Breast epithelium (tissue), 4 donors: ENCODE results near the gene HDAC2. TPM values are rescaled to one million over a fixed set of nuclear protein-coding genes. Genes with fewer than 3 reads are reported as not detected.
"Not testable (repeated sequence)": the region's sequence is repeated elsewhere in the genome, so short reads cannot be mapped to it uniquely, and the experiment has no call there.

Experiments used
- DNase-seq, 2 donors: peaks; one replicate each; pipeline ENCODE4 v3.0.0-alpha.2; 2019; ENCODE audit warnings: low spot score in 2 of 2
- H3K27ac ChIP-seq, 2 donors: fragments of 200-600 bp; sonication (generic) in 1 of 2; one replicate each; pipeline ENCODE4 v1.5.1; 2016 to 2019; ENCODE audit warnings: mild to moderate bottlenecking in 1 of 2
- H3K27me3 ChIP-seq, 2 donors: fragments of 200-600 bp; sonication (generic) in 1 of 2; one replicate each; pipeline versions ENCODE4 v1.5.1 to v1.6.0; 2017 to 2019; ENCODE audit warnings: control low read depth in 1 of 2, mild to moderate bottlenecking in 1 of 2
- H3K36me3 ChIP-seq: fragments of 200-600 bp; one replicate; pipeline ENCODE4 v1.5.1; 2019
- H3K4me1 ChIP-seq, 2 donors: fragments of 200-600 bp; sonication (generic); one replicate each; pipeline ENCODE4 v1.5.1; 2016 to 2019; ENCODE audit warnings: control low read depth in 1 of 2
- H3K4me3 ChIP-seq, 3 donors: fragments of 200-600 bp; sonication (generic); 1 replicate in 2 of 3; 2 replicates in 1 of 3; pipeline ENCODE4 v1.5.1; 2016 to 2019; ENCODE audit warnings: mild to moderate bottlenecking in 3 of 3, moderate library complexity in 2 of 3
- H3K9me3 ChIP-seq, 2 donors: fragments of 200-600 bp; sonication (generic) in 1 of 2; one replicate each; pipeline ENCODE4 v1.5.1; 2016 to 2019; ENCODE audit warnings: control low read depth in 1 of 2
- POLR2A ChIP-seq: fragments of 450-650 bp; IDR thresholded peaks from one replicate; pipeline ENCODE4 v1.6.1; 2016; ENCODE audit warnings: antibody characterized with exemption, mild to moderate bottlenecking, moderate library complexity
- POLR2AphosphoS5 ChIP-seq, 3 donors: sonication (generic); formaldehyde crosslinking; IDR thresholded peaks; one replicate each; pipeline ENCODE4 v1.6.1; 2017; ENCODE audit warnings: antibody characterized with exemption in 3 of 3
- intact Hi-C: fragments of 100-400 bp; cut with DNase I; formaldehyde crosslinking; loops from one replicate; pipeline ENCODE4 v1.15.1; 2023; ENCODE audit warnings: low total_unique reads
- total RNA-seq, 3 donors: library from RNA; depleted of rRNA; stranded (reverse); fragments of >200 nt; gene quantifications; one replicate each; pipeline ENCODE4 v1.1.0, GENCODE V29; 2016
- TF ChIP-seq, protein P1 (sequence below), 3 donors: fragments of 450-650 bp; IDR thresholded peaks; one replicate each; pipeline ENCODE4 v1.5.1; 2016 to 2017; ENCODE audit warnings: antibody characterized with exemption in 3 of 3, mild to moderate bottlenecking in 3 of 3, moderate library complexity in 3 of 3

HDAC2 gene
- total RNA-seq, 3 donors from 2014 or later = 37.9 to 66.5 (median 63.5) TPM

DNA sequence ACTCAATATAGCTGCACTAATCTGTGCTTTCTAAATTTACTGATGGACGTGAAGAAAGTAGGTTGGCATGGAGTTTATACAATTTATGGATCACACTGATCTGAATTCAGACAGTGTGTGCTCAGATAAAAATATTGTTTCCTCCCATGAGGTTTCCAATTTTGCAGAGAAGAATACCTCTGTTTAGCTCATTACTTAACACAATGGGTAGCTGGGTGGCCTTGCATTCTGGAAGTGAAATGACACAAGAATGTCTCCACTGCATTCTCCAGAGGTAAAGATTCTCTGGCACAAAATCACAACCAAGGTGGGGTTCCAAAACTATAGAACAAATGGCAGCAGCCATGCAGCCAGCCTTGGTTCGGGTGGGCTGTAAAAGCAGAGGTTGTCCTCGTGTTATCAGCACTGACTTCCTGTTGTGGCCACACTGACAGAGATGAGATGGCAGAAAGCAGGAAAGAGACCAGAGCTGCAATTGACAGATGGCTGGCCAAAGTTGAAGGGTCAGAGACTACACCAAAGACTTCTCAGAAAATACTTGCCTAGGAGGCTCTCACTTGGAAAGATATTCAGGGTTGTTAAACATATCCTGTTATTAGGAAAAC, 50.2 kb downstream of the HDAC2 start:
- TF ChIP-seq POLR2A = no peak
- TF ChIP-seq, protein P1, sequence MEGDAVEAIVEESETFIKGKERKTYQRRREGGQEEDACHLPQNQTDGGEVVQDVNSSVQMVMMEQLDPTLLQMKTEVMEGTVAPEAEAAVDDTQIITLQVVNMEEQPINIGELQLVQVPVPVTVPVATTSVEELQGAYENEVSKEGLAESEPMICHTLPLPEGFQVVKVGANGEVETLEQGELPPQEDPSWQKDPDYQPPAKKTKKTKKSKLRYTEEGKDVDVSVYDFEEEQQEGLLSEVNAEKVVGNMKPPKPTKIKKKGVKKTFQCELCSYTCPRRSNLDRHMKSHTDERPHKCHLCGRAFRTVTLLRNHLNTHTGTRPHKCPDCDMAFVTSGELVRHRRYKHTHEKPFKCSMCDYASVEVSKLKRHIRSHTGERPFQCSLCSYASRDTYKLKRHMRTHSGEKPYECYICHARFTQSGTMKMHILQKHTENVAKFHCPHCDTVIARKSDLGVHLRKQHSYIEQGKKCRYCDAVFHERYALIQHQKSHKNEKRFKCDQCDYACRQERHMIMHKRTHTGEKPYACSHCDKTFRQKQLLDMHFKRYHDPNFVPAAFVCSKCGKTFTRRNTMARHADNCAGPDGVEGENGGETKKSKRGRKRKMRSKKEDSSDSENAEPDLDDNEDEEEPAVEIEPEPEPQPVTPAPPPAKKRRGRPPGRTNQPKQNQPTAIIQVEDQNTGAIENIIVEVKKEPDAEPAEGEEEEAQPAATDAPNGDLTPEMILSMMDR (IDR thresholded peaks at IDR 0.05) = no peak
- intact Hi-C loops = no loop called here

DNA sequence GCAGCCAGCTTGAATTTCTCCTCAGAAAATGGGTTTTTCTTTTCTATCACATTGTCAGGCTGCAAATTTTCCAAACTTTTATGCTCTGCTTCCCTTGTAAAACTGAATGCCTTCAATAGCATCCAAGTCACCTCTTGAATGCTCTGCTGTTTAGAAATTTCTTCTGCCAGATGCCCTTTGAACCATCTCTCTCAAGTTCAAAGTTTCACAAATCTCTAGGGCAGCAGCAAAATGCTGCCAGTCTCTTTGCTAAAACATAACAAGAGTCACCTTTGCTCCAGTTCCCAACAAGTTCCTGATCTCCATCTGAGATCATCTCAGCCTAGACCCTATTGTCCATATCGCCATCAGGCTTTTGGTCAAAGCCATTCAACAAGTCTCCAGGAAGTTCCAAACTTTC, 60.7 kb downstream of the HDAC2 start:
- H3K9me3 ChIP-seq, intact Hi-C loops, H3K4me3 ChIP-seq, H3K4me1 ChIP-seq, DNase-seq, H3K27me3 ChIP-seq, H3K36me3 ChIP-seq, H3K27ac ChIP-seq: not testable (repeated sequence)

More for the DNA sequence above, 50.2 kb downstream of the HDAC2 start:
- Histone ChIP-seq H3K27ac (no peak overlapping the region), H3K36me3 (no peaks in the 10 kb centered on the region), H3K4me1 (no peaks in the 10 kb centered on the region), H3K4me3 (no peak overlapping the region), H3K9me3 (no peaks in the 10 kb centered on the region), H3K27me3 (no peaks in the 10 kb centered on the region)
- no peak for DNase-seq

DNA sequence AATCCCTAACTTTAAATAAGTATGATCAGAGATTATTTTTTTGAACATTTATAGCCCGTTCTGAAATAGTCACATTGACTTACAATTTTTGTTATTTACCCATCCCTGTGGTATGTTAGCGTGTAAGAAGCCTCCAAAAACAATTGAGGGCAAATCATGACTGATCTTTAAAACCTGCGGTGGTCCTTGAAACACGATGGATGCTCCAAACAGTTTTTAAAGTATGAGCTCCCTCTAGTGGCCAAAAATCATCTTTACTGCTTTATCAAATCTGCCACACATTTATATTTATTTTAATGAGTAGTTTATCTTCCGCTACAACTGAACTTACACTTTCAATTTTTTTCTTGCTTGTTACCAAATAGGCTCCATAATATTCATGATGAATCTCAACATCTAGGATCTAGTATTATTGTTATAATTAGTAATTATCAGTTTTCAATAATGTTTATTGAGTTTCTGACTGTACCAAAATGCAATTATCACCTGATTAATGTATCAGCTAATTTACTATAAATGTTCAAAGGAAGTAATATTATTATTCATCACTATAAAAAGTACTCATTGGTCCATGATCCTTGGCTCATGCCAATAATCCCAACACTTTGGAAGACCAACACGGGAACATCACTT, 61.6 kb downstream of the HDAC2 start:
- no peaks in the 10 kb centered on the region for H3K9me3 ChIP-seq
- intact Hi-C loops = no loop called here
- no peak for DNase-seq
- no peaks in the 10 kb centered on the region for H3K27me3 ChIP-seq
- no peaks in the 10 kb centered on the region for H3K4me1 ChIP-seq
- H3K4me3 ChIP-seq = no peak overlapping the region
- TF ChIP-seq POLR2A = no peak
- TF ChIP-seq, protein P1 (IDR thresholded peaks at IDR 0.05) = peak; percentile 51 to 69 (median 52)
- H3K36me3 ChIP-seq = no peaks in the 10 kb centered on the region
- no peak overlapping the region for H3K27ac ChIP-seq

DNA sequence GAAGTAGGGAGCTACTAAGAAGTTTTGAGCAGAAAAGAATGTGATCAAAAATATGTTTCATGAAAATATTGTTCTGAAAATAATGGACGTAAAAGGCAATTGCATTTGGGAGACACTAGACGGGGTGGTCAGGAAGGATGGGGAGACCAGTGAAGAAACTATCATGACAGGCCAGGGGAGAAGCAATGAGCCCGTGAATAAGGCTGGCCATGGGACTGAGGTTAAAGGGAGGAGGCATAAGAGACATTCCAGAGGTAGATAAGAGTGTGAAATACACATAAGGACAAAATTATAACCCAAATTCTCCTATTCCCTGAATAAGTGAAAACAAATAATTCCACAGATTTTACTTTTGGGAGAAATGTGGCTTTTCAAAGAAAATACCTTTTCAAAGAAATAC, 62.1 kb downstream of the HDAC2 start:
- H3K27me3 ChIP-seq = no peaks in the 10 kb centered on the region
- no peak overlapping the region for H3K4me3 ChIP-seq
- DNase-seq = no peak
- H3K27ac ChIP-seq = no peak overlapping the region
- TF ChIP-seq POLR2A = no peak
- TF ChIP-seq POLR2AphosphoS5 (IDR thresholded peaks at IDR 0.05) = no peak
- TF ChIP-seq, protein P1 (IDR thresholded peaks at IDR 0.05) = no peak
- no peaks in the 10 kb centered on the region for H3K9me3 ChIP-seq
- H3K36me3 ChIP-seq = no peaks in the 10 kb centered on the region
- no peaks in the 10 kb centered on the region for H3K4me1 ChIP-seq
- intact Hi-C loops = no loop called here

DNA sequence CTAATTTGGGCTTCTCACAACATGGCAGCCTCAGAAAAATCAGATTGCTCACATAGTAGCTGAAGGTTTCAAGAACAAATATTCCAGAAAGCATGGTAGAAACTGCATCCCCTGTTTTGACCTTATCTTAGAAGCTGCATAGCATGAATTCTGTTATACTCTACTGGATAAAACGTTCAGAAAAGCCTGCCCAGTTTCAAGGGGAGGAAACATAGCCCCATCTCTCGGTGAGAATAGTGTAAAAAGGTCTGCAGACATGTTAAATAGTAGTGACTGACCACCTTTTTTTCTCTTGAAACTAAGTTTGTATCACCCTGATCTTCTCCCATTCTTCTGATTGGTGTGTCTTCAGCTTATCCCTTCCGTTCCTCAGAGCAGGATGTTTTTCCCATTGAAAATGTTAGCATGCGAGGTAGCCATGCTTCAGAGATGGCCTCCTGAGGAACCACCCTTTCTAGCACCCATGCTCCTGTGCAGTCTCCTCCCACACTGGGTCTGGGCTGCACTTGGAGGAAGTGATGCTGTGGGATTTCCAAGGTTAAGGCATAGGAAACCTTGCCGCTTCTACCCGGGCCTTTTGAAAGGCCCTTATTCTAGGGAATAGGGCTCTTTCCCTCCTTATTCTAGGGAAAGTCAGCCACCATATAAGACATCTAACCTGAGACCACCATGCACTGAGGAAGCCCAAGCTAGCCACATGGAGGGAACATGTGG, 63.7 kb downstream of the HDAC2 start:
- H3K27ac ChIP-seq = no peak overlapping the region
- TF ChIP-seq POLR2A = no peak
- TF ChIP-seq, protein P1 (IDR thresholded peaks at IDR 0.05) = no peak
- TF ChIP-seq POLR2AphosphoS5 (IDR thresholded peaks at IDR 0.05) = no peak
- no peaks in the 10 kb centered on the region for H3K9me3 ChIP-seq
- no peaks in the 10 kb centered on the region for H3K27me3 ChIP-seq
- no peak for DNase-seq
- no peak overlapping the region for H3K4me3 ChIP-seq
- intact Hi-C loops = no loop called here
- no peaks in the 10 kb centered on the region for H3K4me1 ChIP-seq
- H3K36me3 ChIP-seq = no peaks in the 10 kb centered on the region
